GM20000 (cell line): ENCODE measurements around the gene UTS2B.

ENCODE experiments used
- DNase-seq: peaks from one replicate; pipeline ENCODE4 v3.0.0; 2012; ENCODE audit warnings: low spot score
- CTCF ChIP-seq: IDR thresholded peaks from 2 replicates; pipeline ENCODE4 v1.5.1; 2012; ENCODE audit warnings: mild to moderate bottlenecking, control low read depth; ENCODE audit errors: extremely low read depth, missing control alignments

The UTS2B gene

GRCh38 chr3:191321019-191321767, 9.1 kb downstream of the UTS2B start:
- no peak for TF ChIP-seq CTCF
- DNase-seq = no peak

- no peak for TF ChIP-seq CTCF
- no peak for DNase-seq
These were observed 10.0 kb downstream of the UTS2B start for GRCh38 chr3:191320316-191320715.

GRCh38 chr3:191316876-191317603, 13.3 kb downstream of the UTS2B start:
- no peak for DNase-seq
- no peak for TF ChIP-seq CTCF

GRCh38 chr3:191314109-191314728, 16.1 kb downstream of the UTS2B start:
- no peak for DNase-seq
- TF ChIP-seq CTCF = no peak

- TF ChIP-seq CTCF = no peak
- DNase-seq = no peak
These were observed 17.0 kb downstream of the UTS2B start for GRCh38 chr3:191313296-191313695.

DNA sequence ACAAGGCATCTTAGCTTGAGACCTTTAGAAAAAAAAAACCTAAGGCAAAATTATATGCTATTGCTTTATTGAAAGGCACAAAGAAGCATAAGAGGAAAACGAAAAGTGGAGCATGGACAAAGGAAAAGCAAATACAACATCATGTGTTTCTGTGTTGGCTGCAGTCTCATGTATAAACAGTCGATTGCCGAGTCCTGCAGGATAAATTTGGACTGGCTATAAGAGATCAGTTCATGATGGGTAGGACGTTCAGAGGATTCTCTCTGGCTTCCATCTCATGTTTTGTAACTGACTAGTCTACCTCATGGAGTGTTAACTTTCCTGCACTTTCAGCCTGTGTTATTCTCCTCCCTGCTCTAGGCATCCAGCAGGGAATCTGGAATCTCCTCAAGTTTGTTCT, 23.0 kb downstream of the UTS2B start:
- TF ChIP-seq CTCF = no peak
- no peak for DNase-seq

DNA sequence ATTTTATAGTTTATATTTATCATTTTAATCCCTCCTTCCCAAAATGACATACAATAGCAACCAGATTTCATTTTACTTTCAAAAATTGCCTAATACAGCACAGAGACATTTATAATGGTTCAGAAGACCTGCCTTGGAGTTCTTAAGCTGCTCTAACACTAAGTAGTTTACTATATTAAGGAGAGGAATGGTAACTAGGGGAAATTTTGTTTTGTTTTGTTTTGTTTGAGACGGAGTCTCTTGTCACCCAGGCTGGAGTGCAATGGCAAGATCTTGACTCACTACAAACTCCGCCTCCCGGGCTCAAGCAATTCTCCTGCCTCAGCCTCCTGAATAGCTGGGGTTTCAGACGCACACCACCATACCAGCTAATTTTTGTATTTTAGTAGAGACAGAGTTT, 23.9 kb downstream of the UTS2B start:
- TF ChIP-seq CTCF = no peak
- no peak for DNase-seq
